ENCODE measurements around the gene NDUFAF5. TPM values are rescaled to one million over a fixed set of nuclear protein-coding genes. Genes with fewer than 3 reads are reported as not detected.

Gene NDUFAF5
- total RNA-seq, 1 experiment from 2014 or later, result 22.3 TPM

GRCh38 chr20:13863244-13863643 lies 78.4 kb downstream of the NDUFAF5 start:
- no TSS peak for BruUV-seq (replicated peaks)
- no peak for DNase-seq
- Histone ChIP-seq H3K4me1 (replicated peaks; ENCODE audit: insufficient read depth) (no peaks in the 10 kb centered on the region), H3K9me3 (ENCODE audit: insufficient read depth, low read depth) (no peaks in the 10 kb centered on the region), H3K9me2 (ENCODE audit: insufficient read depth) (no peaks in the 10 kb centered on the region), H4K20me1 (ENCODE audit: insufficient read depth) (no peaks in the 10 kb centered on the region), H3K36me3 (ENCODE audit: low read depth) (no peaks in the 10 kb centered on the region), H3F3A (ENCODE audit: insufficient read depth, low read depth) (no peaks in the 10 kb centered on the region), H3K27me3 (ENCODE audit: insufficient read depth, low read depth) (no peaks in the 10 kb centered on the region), H3K4me3 (no peak overlapping the region), H2AFZ (no peak overlapping the region), H3K27ac (no peak overlapping the region), H3K4me2 (no peak overlapping the region), H3K79me2 (ENCODE audit: low read depth) (no peaks in the 10 kb centered on the region)
- CTCF ChIA-PET, result no interaction called here
- POLR2A ChIA-PET (ENCODE audit: unreplicated experiment), result no interaction called here
- intact Hi-C loops (cut with micrococcal nuclease; ENCODE audit: unreplicated experiment), result no loop called here
- TF ChIP-seq CTCF (conservative IDR thresholded peaks at IDR 0.05) (no peak), EZH2 (IDR thresholded peaks at IDR 0.05; ENCODE audit: low read depth) (no peak)

GRCh38 chr20:13865156-13865555 lies 80.3 kb downstream of the NDUFAF5 start:
- Histone ChIP-seq H2AFZ (no peak overlapping the region), H3F3A (ENCODE audit: insufficient read depth, low read depth) (no peaks in the 10 kb centered on the region), H3K36me3 (ENCODE audit: low read depth) (no peaks in the 10 kb centered on the region), H3K79me2 (ENCODE audit: low read depth) (no peaks in the 10 kb centered on the region), H3K27ac (no peak overlapping the region), H3K4me2 (no peak overlapping the region), H4K20me1 (ENCODE audit: insufficient read depth) (no peaks in the 10 kb centered on the region), H3K9me3 (ENCODE audit: insufficient read depth, low read depth) (no peaks in the 10 kb centered on the region), H3K27me3 (ENCODE audit: insufficient read depth, low read depth) (no peaks in the 10 kb centered on the region), H3K4me3 (no peak overlapping the region), H3K9me2 (ENCODE audit: insufficient read depth) (no peaks in the 10 kb centered on the region), H3K4me1 (replicated peaks; ENCODE audit: insufficient read depth) (no peaks in the 10 kb centered on the region)
- intact Hi-C loops (cut with micrococcal nuclease; ENCODE audit: unreplicated experiment), result no loop called here
- no peak for DNase-seq
- ChIA-PET CTCF (no interaction called here), POLR2A (ENCODE audit: unreplicated experiment) (no interaction called here)
- no peak for TF ChIP-seq CTCF (conservative IDR thresholded peaks at IDR 0.05)
- no peak for TF ChIP-seq EZH2 (IDR thresholded peaks at IDR 0.05; ENCODE audit: low read depth)
- BruUV-seq (replicated peaks), result no TSS peak

- no peak for DNase-seq
- no peak overlapping the region for H3K27ac ChIP-seq
- CTCF ChIA-PET, result no interaction called here
- no peak overlapping the region for H3K4me3 ChIP-seq
- no TSS peak for BruUV-seq (replicated peaks)
- no peaks in the 10 kb centered on the region for H4K20me1 ChIP-seq (ENCODE audit: insufficient read depth)
- no peaks in the 10 kb centered on the region for H3K27me3 ChIP-seq (ENCODE audit: insufficient read depth, low read depth)
- no peaks in the 10 kb centered on the region for H3K79me2 ChIP-seq (ENCODE audit: low read depth)
- no peak overlapping the region for H3K4me2 ChIP-seq
- no peaks in the 10 kb centered on the region for H3K9me2 ChIP-seq (ENCODE audit: insufficient read depth)
- intact Hi-C loops (cut with micrococcal nuclease; ENCODE audit: unreplicated experiment), result no loop called here
- H2AFZ ChIP-seq, result no peak overlapping the region
- no peaks in the 10 kb centered on the region for H3K9me3 ChIP-seq (ENCODE audit: insufficient read depth, low read depth)
- no peaks in the 10 kb centered on the region for H3K4me1 ChIP-seq (replicated peaks; ENCODE audit: insufficient read depth)
- H3F3A ChIP-seq (ENCODE audit: insufficient read depth, low read depth), result no peaks in the 10 kb centered on the region
- POLR2A ChIA-PET (ENCODE audit: unreplicated experiment), result no interaction called here
- no peaks in the 10 kb centered on the region for H3K36me3 ChIP-seq (ENCODE audit: low read depth)
- TF ChIP-seq EZH2 (IDR thresholded peaks at IDR 0.05; ENCODE audit: low read depth) (no peak), CTCF (conservative IDR thresholded peaks at IDR 0.05) (no peak)
Observed at GRCh38 chr20:13865791-13866351, 81.0 kb downstream of the NDUFAF5 start.

Measured in PC-9 (cell line).